HEK293 (cell line): Measurements from ENCODE around the gene KRT9.

Experiments
- CTCF ChIA-PET: fragments of 350-600 bp; formaldehyde crosslinking; extraction: SDS; loops from one replicate; lab custom pipeline; 2021; ENCODE audit warnings: antibody characterized with exemption; lab: Yijun Ruan, JAX
- POLR2A ChIA-PET: fragments of 300-600 bp; formaldehyde crosslinking; extraction: SDS; loops from one replicate; lab custom pipeline; 2020; ENCODE audit warnings: antibody characterized with exemption, inconsistent platforms; lab: Yijun Ruan, JAX
- H3K27ac ChIP-seq: fragments of 200-500 bp; sonication (Bioruptor generic); 2 replicates; pipeline ENCODE4 v1.5.1; 2014; ENCODE audit warnings: low read depth, low read length, control low read depth, inconsistent platforms; ENCODE audit errors: extremely low read depth
- H3K36me3 ChIP-seq, 2 experiments: fragments of 200-500 bp in 1 of 2; sonication (Bioruptor generic) in 1 of 2; 1 replicate in 1 of 2; 2 replicates in 1 of 2; pipeline ENCODE4 v1.5.1; 2014 to 2017; ENCODE audit warnings: inconsistent platforms in 2 of 2, low read length in 2 of 2; ENCODE audit not compliant: control insufficient read depth in 2 of 2, insufficient read depth in 1 of 2
- H3K4me1 ChIP-seq: fragments of 200-500 bp; sonication (Bioruptor generic); 2 replicates; pipeline ENCODE4 v1.5.1; 2014; ENCODE audit warnings: mild to moderate bottlenecking, low read length, inconsistent platforms; ENCODE audit not compliant: control insufficient read depth, insufficient read depth
- H3K4me3 ChIP-seq: 2 replicates; pipeline ENCODE4 v1.5.1; 2011; ENCODE audit warnings: low read depth, mild to moderate bottlenecking, control low read depth, low read length, moderate library complexity
- H3K9me3 ChIP-seq: fragments of 200-500 bp; sonication (Bioruptor generic); 2 replicates; pipeline ENCODE4 v1.5.1; 2014; ENCODE audit warnings: low read depth, low read length, inconsistent platforms; ENCODE audit not compliant: control insufficient read depth, insufficient read depth
- PRDM10 ChIP-seq: fragments of 450-650 bp; formaldehyde crosslinking; IDR thresholded peaks from 2 replicates; pipeline ENCODE4 v1.5.1; 2016; ENCODE audit warnings: missing biosample characterization, missing genetic modification characterization
- PRDM2 ChIP-seq: fragments of 450-650 bp; formaldehyde crosslinking; IDR thresholded peaks from 2 replicates; pipeline ENCODE4 v1.5.1; 2016; ENCODE audit warnings: missing biosample characterization, missing genetic modification characterization, borderline replicate concordance
- SETDB1 ChIP-seq: IDR thresholded peaks from one replicate; pipeline ENCODE4 v1.6.1; 2017; ENCODE audit warnings: mild to moderate bottlenecking, low read length, moderate library complexity, mixed read lengths; ENCODE audit not compliant: insufficient read length
- ZFP41 ChIP-seq: fragments of 450-650 bp; formaldehyde crosslinking; IDR thresholded peaks from 2 replicates; pipeline ENCODE4 v1.5.1; 2016; ENCODE audit warnings: missing biosample characterization, missing genetic modification characterization, borderline replicate concordance
- ZNF140 ChIP-seq: fragments of 450-650 bp; formaldehyde crosslinking; IDR thresholded peaks from 2 replicates; pipeline ENCODE4 v1.5.1; 2016; ENCODE audit warnings: missing biosample characterization, missing genetic modification characterization
- ZNF24 ChIP-seq: fragments of 450-650 bp; formaldehyde crosslinking; IDR thresholded peaks from 2 replicates; pipeline ENCODE4 v1.5.1; 2016; ENCODE audit warnings: missing biosample characterization, missing genetic modification characterization
- ZNF335 ChIP-seq: fragments of 450-650 bp; formaldehyde crosslinking; conservative IDR thresholded peaks from 2 replicates; pipeline ENCODE4 v1.5.1; 2016; ENCODE audit warnings: missing biosample characterization, missing genetic modification characterization
- ZNF645 ChIP-seq: fragments of 450-650 bp; formaldehyde crosslinking; IDR thresholded peaks from 2 replicates; pipeline ENCODE4; 2016; ENCODE audit warnings: missing biosample characterization, missing genetic modification characterization
- ZNF654 ChIP-seq: fragments of 450-650 bp; formaldehyde crosslinking; IDR thresholded peaks from 2 replicates; pipeline ENCODE4 v1.5.1; 2016; ENCODE audit warnings: low read depth, missing biosample characterization, missing genetic modification characterization
- ZNF664 ChIP-seq: fragments of 450-650 bp; formaldehyde crosslinking; IDR thresholded peaks from 2 replicates; pipeline ENCODE4 v1.5.1; 2016; ENCODE audit warnings: missing biosample characterization, missing genetic modification characterization
- ZNF776 ChIP-seq: fragments of 450-650 bp; formaldehyde crosslinking; IDR thresholded peaks from 2 replicates; pipeline ENCODE4 v1.5.0; 2017; ENCODE audit warnings: missing biosample characterization, missing genetic modification characterization, borderline replicate concordance

Gene KRT9

GRCh38 chr17:41579484-41580243 lies 7.8 kb upstream of the KRT9 start (continued):
- TF ChIP-seq PRDM10 (tag by site-specific recombination) (peak; percentile 84; the same call in 1 of the 2 replicates), ZFP41 (tag by site-specific recombination) (no peak), ZNF654 (peak; percentile 58), SETDB1 (no peak)

GRCh38 chr17:41578971-41579370 lies 7.1 kb upstream of the KRT9 start:
- TF ChIP-seq ZNF645 (no peak), ZNF335 (tag by site-specific recombination) (peak; percentile 55), PRDM2 (tag by site-specific recombination) (no peak)
- Histone ChIP-seq H3K36me3 (no peaks in the 10 kb centered on the region), H3K9me3 (no peaks in the 10 kb centered on the region), H3K4me3 (no peak overlapping the region), H3K4me1 (no peaks in the 10 kb centered on the region; the same call in 1 of the 2 replicates), H3K27ac (no peak overlapping the region)
- CTCF ChIA-PET, result interaction anchor here (0.6 to 2.9 kb wide), 36 partner anchors 8 to 1046 kb away, joined by 3 to 63 read pairs (median 3); partner anchors contain the start of gene KRTAP3-2
- POLR2A ChIA-PET, result interaction anchor here (0.9 to 1.3 kb wide), 4 partner anchors 13 to 111 kb away, joined by 4 to 8 read pairs (median 6); partner anchors contain the start of gene EIF1

- no peaks in the 10 kb centered on the region for H3K9me3 ChIP-seq
- H3K36me3 ChIP-seq, result no peaks in the 10 kb centered on the region
- TF ChIP-seq ZNF24 (peak; percentile 67; the same call in 1 of the 2 replicates), ZNF664 (no peak), ZNF140 (tag by site-specific recombination) (no peak), ZNF776 (tag by site-specific recombination) (no peak)
- ChIA-PET CTCF (interaction anchor here (0.6 to 2.9 kb wide), 19 partner anchors 8 to 579 kb away, joined by 3 to 63 read pairs (median 4); partner anchors contain the start of gene KRTAP3-2), POLR2A (no interaction called here)
- H3K4me1 ChIP-seq, result no peaks in the 10 kb centered on the region; the same call in 1 of the 2 replicates
- H3K27ac ChIP-seq, result no peak overlapping the region
- H3K4me3 ChIP-seq, result no peak overlapping the region
Observed at GRCh38 chr17:41578538-41578937, 6.7 kb upstream of the KRT9 start.
